ENCODE data around the gene SNRNP70.

The SNRNP70 gene

DNA sequence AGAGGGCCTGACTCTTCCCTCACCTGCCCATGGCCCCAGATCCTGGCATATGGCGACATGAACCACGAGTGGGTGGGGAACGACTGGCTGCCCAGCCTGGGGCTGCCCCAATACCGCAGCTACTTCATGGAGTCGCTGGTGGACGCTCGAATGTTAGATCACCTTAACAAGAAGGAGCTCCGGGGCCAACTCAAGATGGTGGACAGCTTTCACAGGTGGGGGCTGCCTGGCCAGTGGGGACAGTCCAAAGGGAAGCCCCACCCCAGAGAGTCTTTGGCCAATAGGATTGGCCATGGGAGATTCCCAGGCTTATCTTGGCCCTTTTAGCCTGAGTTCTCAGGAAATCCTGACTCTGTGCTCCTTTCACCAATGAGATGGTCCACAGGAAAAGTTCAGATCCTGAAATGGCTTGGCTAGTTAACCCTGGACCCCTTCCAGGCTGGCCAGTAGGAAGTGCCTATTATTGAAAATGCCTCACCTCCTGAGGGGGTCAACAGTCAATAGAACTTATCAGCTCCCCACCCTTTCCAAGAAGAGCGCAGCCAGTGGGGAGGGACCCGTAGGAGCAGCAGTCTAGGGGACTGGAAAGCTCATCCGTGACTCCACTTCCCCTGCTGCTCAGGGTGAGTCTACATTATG lies 62.9 kb downstream of the SNRNP70 start:
- TF ChIP-seq, protein P1, sequence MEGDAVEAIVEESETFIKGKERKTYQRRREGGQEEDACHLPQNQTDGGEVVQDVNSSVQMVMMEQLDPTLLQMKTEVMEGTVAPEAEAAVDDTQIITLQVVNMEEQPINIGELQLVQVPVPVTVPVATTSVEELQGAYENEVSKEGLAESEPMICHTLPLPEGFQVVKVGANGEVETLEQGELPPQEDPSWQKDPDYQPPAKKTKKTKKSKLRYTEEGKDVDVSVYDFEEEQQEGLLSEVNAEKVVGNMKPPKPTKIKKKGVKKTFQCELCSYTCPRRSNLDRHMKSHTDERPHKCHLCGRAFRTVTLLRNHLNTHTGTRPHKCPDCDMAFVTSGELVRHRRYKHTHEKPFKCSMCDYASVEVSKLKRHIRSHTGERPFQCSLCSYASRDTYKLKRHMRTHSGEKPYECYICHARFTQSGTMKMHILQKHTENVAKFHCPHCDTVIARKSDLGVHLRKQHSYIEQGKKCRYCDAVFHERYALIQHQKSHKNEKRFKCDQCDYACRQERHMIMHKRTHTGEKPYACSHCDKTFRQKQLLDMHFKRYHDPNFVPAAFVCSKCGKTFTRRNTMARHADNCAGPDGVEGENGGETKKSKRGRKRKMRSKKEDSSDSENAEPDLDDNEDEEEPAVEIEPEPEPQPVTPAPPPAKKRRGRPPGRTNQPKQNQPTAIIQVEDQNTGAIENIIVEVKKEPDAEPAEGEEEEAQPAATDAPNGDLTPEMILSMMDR (IDR thresholded peaks at IDR 0.05; ENCODE audit: control extremely low read depth, extremely low read depth, low read depth, missing control alignments): no peak
- ChIA-PET CTCF (interaction anchor here (0.6 to 4.9 kb wide), 11 partner anchors 10 to 178 kb away, joined by 3 to 43 read pairs (median 4); partner anchors contain the start of gene LIN7B), POLR2A (interaction anchor here (0.6 kb wide), 1 partner anchor 372 kb away, joined by 4 read pairs; no protein-coding TSS in a partner anchor)
- DNase-seq (ENCODE audit: extremely low spot score): no peak

DNA sequence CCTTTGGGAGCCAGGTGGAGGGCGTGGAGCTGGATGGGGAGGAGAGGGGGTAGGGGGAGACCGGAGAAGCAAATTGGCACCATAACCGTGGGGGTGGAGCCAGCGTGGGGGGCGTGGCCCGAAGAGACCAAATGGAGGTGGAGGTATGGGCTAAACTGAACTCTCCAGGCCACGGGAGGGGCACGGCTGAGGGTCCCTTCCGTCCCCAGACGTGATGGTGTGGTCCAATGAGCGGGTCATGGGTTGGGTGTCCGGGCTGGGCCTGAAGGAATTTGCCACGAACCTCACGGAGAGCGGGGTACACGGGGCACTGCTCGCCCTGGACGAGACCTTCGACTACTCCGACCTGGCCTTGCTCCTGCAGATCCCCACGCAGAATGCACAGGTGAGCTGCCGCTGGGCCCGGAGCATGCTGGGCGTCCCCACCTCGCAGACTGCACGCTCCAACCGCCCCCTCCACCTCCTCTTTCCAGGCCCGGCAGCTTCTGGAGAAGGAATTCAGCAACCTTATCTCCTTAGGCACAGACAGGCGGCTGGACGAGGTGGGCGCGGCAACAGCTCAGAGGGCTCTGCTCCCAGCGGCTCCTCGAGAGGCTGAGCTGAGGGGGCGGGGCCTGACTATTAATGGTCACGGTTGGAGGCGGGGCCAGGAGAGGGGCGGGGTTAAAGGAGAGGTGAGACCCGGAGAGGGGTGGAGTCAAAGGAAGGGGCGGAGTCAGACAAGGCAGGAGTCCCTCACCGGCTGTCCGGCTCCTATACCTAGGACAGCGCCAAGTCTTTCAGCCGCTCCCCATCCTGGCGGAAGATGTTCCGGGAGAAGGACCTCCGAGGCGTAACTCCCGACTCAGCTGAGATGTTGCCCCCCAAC lies 63.8 kb downstream of the SNRNP70 start:
- TF ChIP-seq, protein P1 (IDR thresholded peaks at IDR 0.05; ENCODE audit: control extremely low read depth, extremely low read depth, low read depth, missing control alignments): no peak
- POLR2A ChIA-PET: no interaction called here
- DNase-seq (ENCODE audit: extremely low spot score): peak; percentile 86
- CTCF ChIA-PET: interaction anchor here (1.0 to 4.3 kb wide), 8 partner anchors 11 to 76 kb away, joined by 3 to 30 read pairs (median 4); partner anchors contain the start of gene LIN7B

DNA sequence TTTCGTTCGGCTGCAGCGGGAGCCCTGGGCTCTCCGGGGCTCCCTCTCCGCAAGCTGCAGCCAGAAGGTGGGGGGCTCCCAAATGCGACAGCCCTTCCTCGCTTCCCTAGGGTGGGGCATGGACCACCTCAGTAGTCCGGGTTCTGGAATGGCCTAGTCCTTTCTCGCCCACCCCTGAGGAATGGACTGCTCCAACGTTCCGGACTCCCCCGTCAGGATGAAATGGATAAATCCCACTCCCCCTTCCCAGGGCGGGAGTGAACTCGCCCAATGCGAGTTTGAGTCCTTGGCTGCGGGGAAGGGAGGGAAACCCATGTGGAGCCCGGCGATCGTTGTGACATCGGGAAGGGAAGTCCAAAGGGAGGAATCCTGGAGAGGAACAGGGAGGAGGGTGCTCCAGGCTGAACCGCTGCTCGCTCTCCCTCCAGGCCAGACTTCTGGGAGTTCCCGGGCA lies 64.4 kb downstream of the SNRNP70 start:
- ChIA-PET POLR2A (no interaction called here), CTCF (interaction anchor here (1.0 to 1.6 kb wide), 6 partner anchors 19 to 156 kb away, joined by 3 to 5 read pairs (median 4); partner anchors contain the start of genes GYS1, LIN7B and RUVBL2)
- TF ChIP-seq, protein P1 (IDR thresholded peaks at IDR 0.05; ENCODE audit: control extremely low read depth, extremely low read depth, low read depth, missing control alignments): no peak
- no peak for DNase-seq (ENCODE audit: extremely low spot score)

DNA sequence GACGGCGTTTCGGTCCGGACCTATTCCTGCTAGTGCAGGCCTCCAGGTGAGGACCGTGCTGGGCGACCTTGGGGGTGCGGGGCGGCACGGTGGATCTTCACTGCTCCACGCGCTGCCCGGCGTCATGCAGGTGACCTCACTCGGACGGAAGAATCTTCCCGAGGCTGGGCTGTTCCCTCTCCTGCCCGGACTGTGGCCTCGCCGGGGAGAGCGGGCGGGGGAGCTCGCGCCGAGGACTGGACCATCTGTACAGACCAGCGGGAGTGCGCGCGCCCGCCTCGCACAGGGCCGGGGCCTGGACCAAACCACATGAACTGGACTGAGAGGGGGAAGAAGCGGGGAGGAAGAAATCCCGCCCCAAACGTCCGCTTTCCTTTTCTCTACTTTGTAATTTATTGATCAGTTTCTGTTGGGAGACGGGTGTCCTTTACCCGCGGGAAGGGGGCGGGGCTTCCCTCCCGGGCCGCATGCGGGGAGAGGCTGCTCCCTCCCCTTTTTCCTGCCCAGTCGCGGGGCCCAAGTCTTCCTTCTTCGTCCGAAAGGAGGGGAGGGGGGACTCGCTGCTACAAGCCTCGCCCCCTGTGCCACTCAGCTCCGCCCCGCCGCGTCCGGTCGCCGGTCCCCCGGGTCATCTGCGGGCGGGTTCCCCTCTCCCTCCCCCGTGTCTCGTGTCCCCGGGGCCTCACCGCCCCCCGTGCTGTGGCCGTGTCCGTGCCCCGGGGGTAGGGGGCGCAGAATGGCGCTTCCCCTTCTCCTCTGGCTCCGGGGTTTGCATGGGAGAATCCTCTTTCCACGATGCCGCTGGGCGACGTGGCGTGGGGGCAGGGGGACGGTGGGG lies 65.1 kb downstream of the SNRNP70 start:
- ChIA-PET POLR2A (interaction anchor here (0.6 kb wide), 1 partner anchor 198 kb away, joined by 5 read pairs; no protein-coding TSS in a partner anchor), CTCF (interaction anchor here (0.9 to 1.4 kb wide), 4 partner anchors 37 to 157 kb away, joined by 3 to 4 read pairs (median 4); partner anchors contain the start of genes GYS1, LIN7B and RUVBL2)
- TF ChIP-seq, protein P1 (IDR thresholded peaks at IDR 0.05; ENCODE audit: control extremely low read depth, extremely low read depth, low read depth, missing control alignments): no peak
- peak; percentile 72 for DNase-seq (ENCODE audit: extremely low spot score)

DNA sequence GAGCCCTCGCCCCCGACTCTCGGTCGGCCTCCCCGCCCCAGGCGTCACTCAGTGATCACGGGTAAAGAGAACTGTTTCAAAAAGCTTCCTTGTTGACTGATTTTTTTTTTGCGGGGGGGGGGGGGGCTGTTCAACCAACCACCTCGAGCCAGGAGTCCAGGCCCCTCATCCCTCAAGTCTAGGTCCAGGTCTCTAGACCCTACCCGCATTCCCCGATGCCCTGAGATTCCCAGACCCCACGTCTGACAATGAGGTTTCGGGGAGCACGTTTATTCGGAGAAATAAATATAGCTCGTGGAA lies 65.6 kb downstream of the SNRNP70 start:
- CTCF ChIA-PET: interaction anchor here (0.7 to 1.4 kb wide), 3 partner anchors 37 to 58 kb away, joined by 3 to 4 read pairs (median 3); partner anchors contain the start of gene LIN7B
- POLR2A ChIA-PET: interaction anchor here (0.6 kb wide), 1 partner anchor 197 kb away, joined by 5 read pairs; no protein-coding TSS in a partner anchor
- TF ChIP-seq, protein P1 (IDR thresholded peaks at IDR 0.05; ENCODE audit: control extremely low read depth, extremely low read depth, low read depth, missing control alignments): no peak
- no peak for DNase-seq (ENCODE audit: extremely low spot score)
